OCI-LY7 (cell line): ENCODE data around the gene ZBTB37. TPM values are rescaled to one million over a fixed set of nuclear protein-coding genes. Genes with fewer than 3 reads are reported as not detected.
A peak's percentile ranks its signal among the peaks of the same experiment; 100 is the strongest.

ENCODE experiments used
- BruUV-seq: library from RNA; stranded (reverse); fragments of 400-500 nt; replicated peaks from 2 replicates; lab custom pipeline; 2021; lab: Mats Ljungman, UMichigan
- CTCF ChIA-PET: fragments of 300-600 bp; sonication (Branson Sonifier 250); formaldehyde crosslinking; loops from one replicate; lab custom pipeline; 2022; ENCODE audit warnings: antibody characterized with exemption; ENCODE audit not compliant: unreplicated experiment; lab: Charles Lee
- POLR2A ChIA-PET: fragments of 300-600 bp; sonication (Branson Sonifier 250); formaldehyde crosslinking; loops from one replicate; lab custom pipeline; 2022; ENCODE audit warnings: antibody characterized with exemption; lab: Charles Lee
- DNase-seq: peaks from one replicate; pipeline ENCODE4 v3.0.0-alpha.2; 2015; ENCODE audit warnings: low spot score
- H2AFZ ChIP-seq: fragments of 200-600 bp; sonication (generic), shearing (Covaris generic); 2 replicates; pipeline ENCODE4 v1.6.1; 2014; ENCODE audit warnings: mild to moderate bottlenecking, antibody characterized with exemption, low read length, moderate library complexity
- H3K27ac ChIP-seq: fragments of 200-600 bp; sonication (generic); 2 replicates; pipeline ENCODE4 v1.5.1; 2014; ENCODE audit warnings: mixed run types, low read depth, mild to moderate bottlenecking, moderate library complexity, low read length, inconsistent platforms; ENCODE audit not compliant: poor library complexity, severe bottlenecking
- H3K36me3 ChIP-seq: fragments of 200-600 bp; sonication (generic); 2 replicates; pipeline ENCODE4 v1.6.1; 2014; ENCODE audit warnings: mild to moderate bottlenecking, antibody characterized with exemption, low read length, moderate library complexity, mixed read lengths; ENCODE audit not compliant: insufficient read depth
- H3K4me1 ChIP-seq: fragments of 200-600 bp; sonication (generic); 2 replicates; pipeline ENCODE4 v1.5.1; 2014; ENCODE audit warnings: mild to moderate bottlenecking, low read length; ENCODE audit not compliant: insufficient read depth, poor library complexity, severe bottlenecking
- H3K4me2 ChIP-seq: fragments of 200-600 bp; sonication (generic); 2 replicates; pipeline ENCODE4 v1.6.1; 2014; ENCODE audit warnings: mild to moderate bottlenecking, low read length
- H3K4me3 ChIP-seq: fragments of 200-600 bp; sonication (generic); 2 replicates; pipeline ENCODE4 v1.5.1; 2014; ENCODE audit warnings: mild to moderate bottlenecking, low read depth, low read length; ENCODE audit not compliant: poor library complexity, severe bottlenecking
- H3K79me2 ChIP-seq: fragments of 200-600 bp; sonication (generic); 2 replicates; pipeline ENCODE4 v1.6.1; 2016; ENCODE audit warnings: low read depth, mild to moderate bottlenecking, low read length, moderate library complexity, mixed read lengths; ENCODE audit not compliant: insufficient read depth
- H3K9me2 ChIP-seq: fragments of 200-600 bp; sonication (generic); 2 replicates; pipeline ENCODE4 v1.6.1; 2016; ENCODE audit warnings: mild to moderate bottlenecking, low read length, mixed read lengths; ENCODE audit not compliant: insufficient read depth
- H3K9me3 ChIP-seq: fragments of 200-600 bp; sonication (generic); 2 replicates; pipeline ENCODE4 v1.6.1; 2014; ENCODE audit warnings: mild to moderate bottlenecking, mixed run types, low read length, mixed read lengths
- H4K20me1 ChIP-seq: fragments of 200-600 bp; sonication (generic); 2 replicates; pipeline ENCODE4 v1.6.1; 2014; ENCODE audit warnings: mild to moderate bottlenecking, antibody characterized with exemption, low read length, moderate library complexity, mixed read lengths; ENCODE audit not compliant: insufficient read depth
- CTCF ChIP-seq: fragments of 200-600 bp; sonication (generic); conservative IDR thresholded peaks from 2 replicates; pipeline ENCODE4 v1.5.1; 2014; ENCODE audit warnings: mild to moderate bottlenecking, antibody characterized with exemption, low read length, moderate library complexity, mixed read lengths
- EZH2phosphoT487 ChIP-seq: fragments of 200-600 bp; sonication (generic); IDR thresholded peaks from 2 replicates; pipeline ENCODE4 v1.6.1; 2018; ENCODE audit warnings: low read depth, borderline replicate concordance, mild to moderate bottlenecking, mixed run types, antibody characterized with exemption, low read length, moderate library complexity, mixed read lengths
- intact Hi-C: fragments of 100-400 bp; cut with micrococcal nuclease; formaldehyde crosslinking; loops from one replicate; pipeline ENCODE4 v1.10.0; 2022; ENCODE audit not compliant: unreplicated experiment
- total RNA-seq, 2 experiments: library from RNA; depleted of rRNA in 1 of 2; stranded (reverse); fragments of >200 nt in 1 of 2; shearing (Covaris generic) in 1 of 2; gene quantifications; 2 replicates each; pipeline ENCODE4 v1.2.3, GENCODE V29; 2014 to 2022

ZBTB37 gene
- total RNA-seq, 2 experiments from 2014 or later: 10.9 to 23.7 TPM

- Histone ChIP-seq H3K4me2 (peak within 1 kb of the TSS; percentile 96), H3K9me2 (no peaks in the 10 kb centered on the region), H4K20me1 (peaks cover 41% of the 10 kb centered on the region), H3K79me2 (peaks cover 75% of the 10 kb centered on the region), H2AFZ (peak within 1 kb of the TSS; percentile 62), H3K36me3 (peaks cover 67% of the 10 kb centered on the region), H3K4me1 (peaks cover 61% of the 10 kb centered on the region), H3K9me3 (no peaks in the 10 kb centered on the region), H3K4me3 (peak within 1 kb of the TSS; percentile 98), H3K27ac (peak within 1 kb of the TSS; percentile 91)
- CTCF ChIA-PET: interaction anchor here (0.8 kb wide), 1 partner anchor 16 kb away, joined by 3 read pairs; no protein-coding TSS in a partner anchor
- DNase-seq: peak; percentile 99
- intact Hi-C loops: loop anchor here (1.0 to 5.0 kb wide), 8 partner anchors 44 to 1336 kb away; partner anchors contain the start of genes CENPL, DARS2, PRDX6 and RABGAP1L
- BruUV-seq: no TSS peak
- POLR2A ChIA-PET: interaction anchor here (0.5 to 2.8 kb wide), 19 partner anchors 8 to 1155 kb away, joined by 3 to 11 read pairs (median 4); partner anchors contain the start of genes CENPL, DARS2 and RC3H1
- TF ChIP-seq EZH2phosphoT487 (no peak), CTCF (no peak)
These were observed 371 bp upstream of the ZBTB37 start, which contains the start of gene GAS5 for GRCh38 chr1:173867753-173868265. Gene GAS5 (minus strand): TSS chr1:173867989.

GRCh38 chr1:173869021-173869359 lies 810 bp downstream of the ZBTB37 start:
- intact Hi-C loops: loop anchor here (2.0 to 5.0 kb wide), 7 partner anchors 152 to 1337 kb away; partner anchors contain the start of genes PRDX6, RABGAP1L and SUCO
- Histone ChIP-seq H3K79me2 (peaks cover 69% of the 10 kb centered on the region), H3K4me1 (peaks cover 49% of the 10 kb centered on the region), H3K4me3 (peak overlapping the region; percentile 98), H3K9me3 (no peaks in the 10 kb centered on the region), H3K9me2 (no peaks in the 10 kb centered on the region), H3K36me3 (peaks cover 67% of the 10 kb centered on the region), H3K27ac (peak overlapping the region; percentile 91), H2AFZ (peak overlapping the region; percentile 62), H3K4me2 (peak overlapping the region; percentile 96), H4K20me1 (peaks cover 30% of the 10 kb centered on the region)
- ChIA-PET CTCF (no interaction called here), POLR2A (interaction anchor here (0.5 to 2.8 kb wide), 17 partner anchors 9 to 403 kb away, joined by 3 to 11 read pairs (median 4); partner anchors contain the start of genes CENPL, DARS2, KLHL20 and RC3H1)
- TSS peak; percentile 71 for BruUV-seq
- TF ChIP-seq EZH2phosphoT487: no peak
- TF ChIP-seq CTCF: peak; percentile 15; the same call in 1 of the 2 replicates
- DNase-seq: no peak
